GM12865 (cell line): ENCODE measurements around the gene SPOCK1.

ENCODE experiments used
- DNase-seq: peaks from one replicate; pipeline ENCODE4 v3.0.0; 2010; ENCODE audit warnings: low read depth
- H3K4me3 ChIP-seq: 2 replicates; pipeline ENCODE4 v1.5.1; 2011; ENCODE audit warnings: mild to moderate bottlenecking, low read depth, low read length, control low read depth
- TF ChIP-seq, protein P1 (sequence below): IDR thresholded peaks from 2 replicates; pipeline ENCODE4 v1.5.1; 2011; ENCODE audit warnings: low read length, control low read depth, low read depth, inconsistent platforms; ENCODE audit not compliant: insufficient read depth; ENCODE audit errors: missing control alignments

The SPOCK1 gene

GRCh38 chr5:137357436-137357835, 141.7 kb downstream of the SPOCK1 start:
- H3K4me3 ChIP-seq: no peak overlapping the region
- TF ChIP-seq, protein P1, sequence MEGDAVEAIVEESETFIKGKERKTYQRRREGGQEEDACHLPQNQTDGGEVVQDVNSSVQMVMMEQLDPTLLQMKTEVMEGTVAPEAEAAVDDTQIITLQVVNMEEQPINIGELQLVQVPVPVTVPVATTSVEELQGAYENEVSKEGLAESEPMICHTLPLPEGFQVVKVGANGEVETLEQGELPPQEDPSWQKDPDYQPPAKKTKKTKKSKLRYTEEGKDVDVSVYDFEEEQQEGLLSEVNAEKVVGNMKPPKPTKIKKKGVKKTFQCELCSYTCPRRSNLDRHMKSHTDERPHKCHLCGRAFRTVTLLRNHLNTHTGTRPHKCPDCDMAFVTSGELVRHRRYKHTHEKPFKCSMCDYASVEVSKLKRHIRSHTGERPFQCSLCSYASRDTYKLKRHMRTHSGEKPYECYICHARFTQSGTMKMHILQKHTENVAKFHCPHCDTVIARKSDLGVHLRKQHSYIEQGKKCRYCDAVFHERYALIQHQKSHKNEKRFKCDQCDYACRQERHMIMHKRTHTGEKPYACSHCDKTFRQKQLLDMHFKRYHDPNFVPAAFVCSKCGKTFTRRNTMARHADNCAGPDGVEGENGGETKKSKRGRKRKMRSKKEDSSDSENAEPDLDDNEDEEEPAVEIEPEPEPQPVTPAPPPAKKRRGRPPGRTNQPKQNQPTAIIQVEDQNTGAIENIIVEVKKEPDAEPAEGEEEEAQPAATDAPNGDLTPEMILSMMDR: no peak
- no peak for DNase-seq

- TF ChIP-seq, protein P1: no peak
- DNase-seq: no peak
- no peak overlapping the region for H3K4me3 ChIP-seq
These were observed 143.0 kb downstream of the SPOCK1 start for GRCh38 chr5:137356127-137356526.

DNA sequence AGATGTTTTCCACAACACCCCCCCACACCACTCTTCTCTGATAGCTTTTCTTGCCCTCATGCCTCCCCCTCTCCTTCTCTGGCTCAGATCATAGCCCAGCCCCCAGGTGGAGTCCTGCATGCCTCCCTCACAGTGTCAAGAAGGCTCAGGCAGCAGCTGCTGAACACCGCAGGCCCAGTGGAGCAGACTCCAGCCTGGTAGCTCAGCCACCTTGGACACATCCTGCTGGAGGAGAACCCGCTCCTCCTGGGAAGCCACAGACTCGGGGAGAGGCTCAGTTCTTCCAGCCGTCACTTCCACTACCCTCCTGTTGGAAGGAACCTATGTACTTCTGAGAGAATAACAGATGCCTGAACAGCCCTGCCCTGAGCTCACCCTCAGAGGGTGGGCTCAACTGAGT, 143.4 kb downstream of the SPOCK1 start:
- DNase-seq: no peak
- TF ChIP-seq, protein P1: no peak
- H3K4me3 ChIP-seq: no peak overlapping the region

GRCh38 chr5:137352095-137352494, 147.0 kb downstream of the SPOCK1 start:
- no peak for DNase-seq
- H3K4me3 ChIP-seq: no peak overlapping the region
- TF ChIP-seq, protein P1: no peak

DNA sequence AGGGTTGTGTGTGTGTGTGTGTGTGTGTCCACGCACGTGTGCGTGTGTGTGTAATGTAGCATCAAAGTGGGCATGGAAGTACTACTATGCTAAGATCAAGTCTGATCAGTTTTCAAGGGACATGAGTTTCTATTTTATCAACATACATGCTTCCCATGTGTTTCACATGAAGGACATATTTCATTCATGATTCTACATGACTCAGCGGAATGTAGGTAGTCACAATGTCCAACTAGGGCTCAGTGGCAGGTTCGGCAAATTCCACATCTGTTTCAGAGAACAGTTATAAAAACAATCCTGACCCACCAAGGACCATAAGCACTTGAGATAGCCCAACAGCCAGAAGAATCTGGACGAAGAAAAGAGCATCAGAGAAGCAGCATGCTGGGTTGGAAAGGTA, 148.3 kb downstream of the SPOCK1 start:
- no peak overlapping the region for H3K4me3 ChIP-seq
- TF ChIP-seq, protein P1: no peak
- DNase-seq: no peak

DNA sequence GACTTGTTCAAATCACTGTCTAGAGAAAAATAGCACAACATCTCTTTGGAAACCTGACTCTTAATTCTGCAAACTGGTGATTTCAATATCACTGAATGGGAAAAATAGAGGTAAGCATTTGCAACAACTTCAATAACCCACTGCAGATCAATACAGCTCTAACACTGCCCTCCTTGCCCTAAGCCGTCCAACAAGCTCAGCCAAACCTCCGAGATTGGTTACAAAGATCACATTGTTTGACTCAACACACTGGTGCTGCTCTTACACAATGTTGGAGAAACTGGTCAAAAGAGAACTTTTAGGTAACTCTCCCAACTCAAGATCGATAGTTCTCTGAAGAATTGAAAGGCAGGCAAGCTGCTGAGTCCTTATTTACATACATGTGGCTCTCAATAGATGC, 150.4 kb downstream of the SPOCK1 start:
- TF ChIP-seq, protein P1: no peak
- H3K4me3 ChIP-seq: no peak overlapping the region
- no peak for DNase-seq

DNA sequence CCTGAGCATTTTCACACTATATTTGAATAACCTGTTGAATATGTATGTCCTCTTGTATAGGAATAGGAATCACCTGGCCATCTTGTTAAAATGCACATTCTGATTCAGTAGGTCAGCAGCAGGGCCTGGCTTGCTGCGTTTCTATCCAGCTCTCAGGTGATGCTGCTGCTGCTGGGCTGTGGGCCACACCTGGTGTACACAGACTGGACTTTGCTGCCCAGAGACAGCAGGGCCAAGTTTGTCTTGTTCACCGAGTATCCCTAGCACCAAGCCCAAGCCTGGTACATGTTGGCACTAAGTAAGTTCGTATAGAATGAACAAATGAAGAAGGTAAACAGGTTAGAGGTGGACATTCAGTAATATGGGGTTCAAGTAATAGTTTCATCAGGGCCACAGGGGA, 151.3 kb downstream of the SPOCK1 start:
- H3K4me3 ChIP-seq: no peak overlapping the region
- TF ChIP-seq, protein P1: no peak
- no peak for DNase-seq
